Trophoblast cell (in vitro differentiated cells and primary cell): ENCODE data around the gene VPS41.
"Not testable (repeated sequence)": the region's sequence is repeated elsewhere in the genome, so short reads cannot be mapped to it uniquely, and the experiment has no call there.

Source experiments
- DNase-seq, 2 donors: peaks; one replicate each; pipeline ENCODE4 v3.0.0-alpha.2; 2016
- H2AFZ ChIP-seq: 2 replicates; pipeline ENCODE4 v1.6.1; 2013; ENCODE audit warnings: low read length, moderate library complexity, mild to moderate bottlenecking; ENCODE audit not compliant: insufficient read depth, poor library complexity
- H2AK5ac ChIP-seq: 2 replicates; pipeline ENCODE4 v1.6.1; 2013; ENCODE audit warnings: mild to moderate bottlenecking, low read length
- H2BK120ac ChIP-seq: 2 replicates; pipeline ENCODE4 v1.6.1; 2013; ENCODE audit warnings: low read length, mild to moderate bottlenecking, moderate library complexity; ENCODE audit not compliant: insufficient read depth, poor library complexity
- H2BK12ac ChIP-seq: 2 replicates; pipeline ENCODE4 v1.6.1; 2013; ENCODE audit warnings: mild to moderate bottlenecking, low read length, moderate library complexity
- H2BK5ac ChIP-seq: 2 replicates; pipeline ENCODE4 v1.6.1; 2013; ENCODE audit warnings: low read length, low read depth, moderate library complexity, mild to moderate bottlenecking; ENCODE audit not compliant: poor library complexity
- H3K14ac ChIP-seq: 2 replicates; pipeline ENCODE4 v1.6.1; 2013; ENCODE audit warnings: mild to moderate bottlenecking, low read length
- H3K18ac ChIP-seq: 2 replicates; pipeline ENCODE4 v1.6.1; 2013; ENCODE audit warnings: mild to moderate bottlenecking, low read length
- H3K23ac ChIP-seq: 2 replicates; pipeline ENCODE4 v1.6.1; 2013; ENCODE audit warnings: low read length
- H3K27ac ChIP-seq: 2 replicates; pipeline ENCODE4 v1.5.1; 2013; ENCODE audit warnings: low read depth, mild to moderate bottlenecking, inconsistent platforms, low read length, moderate library complexity
- H3K27me3 ChIP-seq: 2 replicates; pipeline ENCODE4 v1.6.1; 2013; ENCODE audit warnings: inconsistent platforms, mild to moderate bottlenecking, low read length, moderate library complexity; ENCODE audit not compliant: insufficient read depth
- H3K36me3 ChIP-seq, 2 experiments: 1 replicate in 1 of 2; 2 replicates in 1 of 2; pipeline ENCODE4 v1.6.1; 2013; ENCODE audit warnings: low read length in 2 of 2, mild to moderate bottlenecking in 2 of 2, moderate library complexity in 1 of 2; ENCODE audit not compliant: insufficient read depth in 2 of 2, control insufficient read depth in 1 of 2
- H3K4ac ChIP-seq: 2 replicates; pipeline ENCODE4 v1.6.1; 2013; ENCODE audit warnings: low read depth, mild to moderate bottlenecking, low read length, moderate library complexity
- H3K4me1 ChIP-seq, 2 experiments: 1 replicate in 1 of 2; 2 replicates in 1 of 2; pipeline ENCODE4 v1.6.1; 2013; ENCODE audit warnings: low read length in 2 of 2, mild to moderate bottlenecking in 2 of 2, moderate library complexity in 1 of 2; ENCODE audit not compliant: insufficient read depth in 2 of 2, control insufficient read depth in 1 of 2
- H3K4me2 ChIP-seq: 2 replicates; pipeline ENCODE4 v1.6.1; 2013; ENCODE audit warnings: inconsistent platforms, mild to moderate bottlenecking, low read length, moderate library complexity
- H3K4me3 ChIP-seq: 2 replicates; pipeline ENCODE4 v1.5.1; 2013; ENCODE audit warnings: mild to moderate bottlenecking, low read depth, low read length, inconsistent platforms
- H3K79me1 ChIP-seq: one replicate; pipeline ENCODE4 v1.6.1; 2013; ENCODE audit warnings: low read length
- H3K79me2 ChIP-seq: 2 replicates; pipeline ENCODE4 v1.6.1; 2013; ENCODE audit warnings: low read length, mild to moderate bottlenecking; ENCODE audit not compliant: control insufficient read depth, insufficient read depth, poor library complexity
- H3K9ac ChIP-seq: 2 replicates; pipeline ENCODE4 v1.6.1; 2013; ENCODE audit warnings: mild to moderate bottlenecking, low read length
- H3K9me3 ChIP-seq: 2 replicates; pipeline ENCODE4 v1.6.1; 2013; ENCODE audit warnings: low read depth, mild to moderate bottlenecking, control low read depth, inconsistent platforms, low read length; ENCODE audit not compliant: insufficient read depth
- H4K12ac ChIP-seq: 2 replicates; pipeline ENCODE4 v1.6.1; 2013; ENCODE audit warnings: low read depth, mild to moderate bottlenecking, low read length, moderate library complexity
- H4K8ac ChIP-seq: 2 replicates; pipeline ENCODE4 v1.6.1; 2013; ENCODE audit warnings: low read depth, mild to moderate bottlenecking, low read length, moderate library complexity
- H4K91ac ChIP-seq: one replicate; pipeline ENCODE4 v1.6.1; 2013; ENCODE audit warnings: low read depth, mild to moderate bottlenecking, low read length, moderate library complexity
- whole genome bisulfite sequencing: extraction: QIAGEN DNeasy Blood & Tissue Kit; methylation state at CpG from one replicate; pipeline ENCODE4 v1.1.7; 2013; ENCODE audit warnings: missing lambda C conversion rate; ENCODE audit not compliant: insufficient read length, insufficient coverage; ENCODE audit errors: extremely low coverage; 5-methylcytosine and 5-hydroxymethylcytosine counted together

VPS41 gene

DNA sequence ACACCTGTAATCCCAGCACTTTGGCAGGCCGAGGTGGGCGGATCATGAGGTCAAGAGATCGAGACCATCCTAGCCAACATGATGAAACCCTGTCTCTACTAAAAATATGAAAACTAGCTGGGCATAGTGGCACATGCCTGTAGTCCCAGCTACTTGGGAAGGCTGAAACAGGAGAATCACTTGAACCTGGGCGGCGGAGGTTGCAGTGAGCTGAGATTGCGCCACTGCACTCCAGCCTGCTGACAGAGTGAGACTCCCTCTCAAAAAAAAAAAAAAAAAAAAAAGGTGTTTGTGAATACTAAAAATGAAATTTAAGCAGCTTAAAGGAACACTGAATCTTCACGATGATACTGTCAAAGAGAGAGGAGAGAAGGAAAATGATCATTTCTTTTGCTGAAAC lies 54.0 kb downstream of the VPS41 start:
- not testable (repeated sequence) for H3K4me1 ChIP-seq
- WGBS, result no CpG with 5 or more reads among the region's 7 CpGs

DNA sequence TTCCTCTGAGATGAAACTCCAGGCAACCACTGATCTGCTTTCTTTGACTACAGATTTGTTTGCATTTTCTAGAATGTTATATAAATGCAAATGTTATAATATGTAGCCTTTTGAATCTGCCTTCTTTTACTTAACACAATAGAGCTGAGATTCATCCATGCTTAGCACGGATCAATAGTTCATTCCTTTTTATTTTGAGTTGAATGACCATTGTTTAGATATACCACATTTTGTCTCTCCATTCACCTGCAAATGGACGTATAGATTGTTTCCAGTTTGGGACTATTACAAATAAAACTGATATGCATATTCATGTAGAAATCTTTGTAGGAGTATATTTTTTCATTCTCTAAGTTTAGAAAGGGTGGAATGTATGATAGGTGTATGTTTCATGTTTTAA lies 57.7 kb downstream of the VPS41 start:
- Histone ChIP-seq H3K4ac (no peak overlapping the region), H3K4me1 (no peaks in the 10 kb centered on the region), H3K9ac (no peak overlapping the region), H3K9me3 (no peaks in the 10 kb centered on the region), H2AFZ (no peak overlapping the region), H4K12ac (no peak overlapping the region), H3K14ac (no peak overlapping the region), H4K8ac (no peak overlapping the region), H3K36me3 (peaks cover 0 to 2% of the 10 kb centered on the region in 2 experiments), H3K27me3 (no peaks in the 10 kb centered on the region), H3K4me2 (no peak overlapping the region), H2AK5ac (no peak overlapping the region), H4K91ac (no peak overlapping the region), H3K79me1 (no peaks in the 10 kb centered on the region), H3K79me2 (no peaks in the 10 kb centered on the region), H2BK12ac (no peak overlapping the region), H3K23ac (no peak overlapping the region), H2BK5ac (no peak overlapping the region), H2BK120ac (no peak overlapping the region), H3K27ac (no peak overlapping the region), H3K4me3 (no peak overlapping the region), H3K18ac (no peak overlapping the region)
- DNase-seq, result no peak
- no CpG with 5 or more reads among the region's 2 CpGs for WGBS

More for the DNA sequence above, 54.0 kb downstream of the VPS41 start:
- H3K18ac ChIP-seq, H2BK5ac ChIP-seq, H3K23ac ChIP-seq, H3K4ac ChIP-seq, H2AK5ac ChIP-seq, H2BK120ac ChIP-seq, H3K4me3 ChIP-seq, H3K4me2 ChIP-seq, H3K9me3 ChIP-seq, H3K14ac ChIP-seq, DNase-seq, H3K27me3 ChIP-seq, H3K36me3 ChIP-seq, H4K91ac ChIP-seq, H2AFZ ChIP-seq, H3K27ac ChIP-seq, H3K9ac ChIP-seq, H4K8ac ChIP-seq, H3K79me2 ChIP-seq, H3K79me1 ChIP-seq, H4K12ac ChIP-seq, H2BK12ac ChIP-seq: not testable (repeated sequence)

DNA sequence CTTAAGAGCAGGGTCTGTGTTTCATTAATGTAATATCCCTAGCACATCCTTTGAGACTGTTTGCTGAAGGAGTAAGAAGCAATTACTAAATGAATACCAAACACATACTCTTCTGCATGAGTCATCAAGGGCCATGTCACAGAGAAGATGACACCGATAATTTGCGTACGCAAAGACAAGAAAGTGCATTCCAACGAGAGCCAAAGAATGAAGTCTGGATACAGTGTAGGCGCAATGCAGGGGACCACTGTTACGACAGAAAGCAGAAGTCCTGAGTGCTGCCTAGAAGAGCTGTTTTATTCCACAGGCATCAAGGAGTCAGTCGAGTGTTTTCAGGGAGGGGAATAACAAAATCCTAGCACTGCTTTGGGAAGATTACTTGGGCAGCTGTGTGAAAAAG lies 62.7 kb downstream of the VPS41 start:
- Histone ChIP-seq H3K27me3 (no peaks in the 10 kb centered on the region), H3K4me3 (no peak overlapping the region), H3K4ac (no peak overlapping the region), H2AK5ac (no peak overlapping the region), H2BK5ac (no peak overlapping the region), H3K9me3 (no peaks in the 10 kb centered on the region), H3K79me2 (no peaks in the 10 kb centered on the region), H3K27ac (no peak overlapping the region), H3K36me3 (peaks cover 0 to 2% of the 10 kb centered on the region in 2 experiments), H3K79me1 (no peaks in the 10 kb centered on the region), H4K12ac (no peak overlapping the region), H3K4me2 (no peak overlapping the region), H4K91ac (no peak overlapping the region), H3K23ac (no peak overlapping the region), H4K8ac (no peak overlapping the region), H3K18ac (no peak overlapping the region), H3K14ac (no peak overlapping the region), H3K9ac (no peak overlapping the region), H2BK120ac (no peak overlapping the region), H3K4me1 (no peaks in the 10 kb centered on the region), H2AFZ (no peak overlapping the region), H2BK12ac (no peak overlapping the region)
- peak; percentile 50 to 63 for DNase-seq
- whole genome bisulfite sequencing, result no CpG with 5 or more reads among the region's 7 CpGs

DNA sequence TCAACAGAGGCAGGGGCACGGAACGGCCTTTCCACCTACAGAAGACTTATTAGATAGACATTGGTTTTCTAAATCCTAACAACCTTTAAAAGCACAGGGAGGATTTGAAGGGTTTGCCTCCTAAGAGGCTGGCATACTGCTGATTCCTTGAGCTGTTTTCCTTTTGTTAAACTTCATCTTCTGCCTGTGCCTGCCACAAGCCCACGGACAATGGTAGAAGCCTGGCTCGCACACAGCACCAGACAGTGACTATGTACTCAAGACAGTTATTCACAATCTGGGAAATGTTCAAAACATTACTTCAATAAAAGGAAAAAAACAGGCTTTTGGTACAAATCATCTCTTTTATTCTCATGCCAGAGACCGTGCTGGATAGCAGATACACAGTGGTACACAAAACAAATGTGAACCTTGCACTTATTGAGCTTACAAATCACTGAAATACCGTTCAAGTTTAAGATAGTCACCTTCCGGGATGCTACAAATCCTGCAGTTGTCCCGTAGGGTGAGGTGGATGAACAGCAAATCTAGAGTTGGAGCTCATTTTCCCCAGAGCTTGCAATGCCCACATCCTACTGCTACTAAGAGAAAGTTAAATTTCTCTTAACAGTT lies 63.9 kb downstream of the VPS41 start:
- Histone ChIP-seq H2AK5ac (no peak overlapping the region), H3K9me3 (no peaks in the 10 kb centered on the region), H3K36me3 (peaks cover 0 to 2% of the 10 kb centered on the region in 2 experiments), H3K4me2 (no peak overlapping the region), H4K8ac (no peak overlapping the region), H2BK120ac (no peak overlapping the region), H3K18ac (no peak overlapping the region), H3K4me1 (no peaks in the 10 kb centered on the region), H2BK12ac (no peak overlapping the region), H3K79me1 (no peaks in the 10 kb centered on the region), H2AFZ (no peak overlapping the region), H3K27me3 (no peaks in the 10 kb centered on the region), H3K4me3 (no peak overlapping the region), H3K9ac (no peak overlapping the region), H3K27ac (no peak overlapping the region), H3K23ac (no peak overlapping the region), H3K4ac (no peak overlapping the region), H3K14ac (no peak overlapping the region), H4K91ac (no peak overlapping the region), H4K12ac (no peak overlapping the region), H2BK5ac (no peak overlapping the region), H3K79me2 (no peaks in the 10 kb centered on the region)
- no peak for DNase-seq
- WGBS, result no CpG with 5 or more reads among the region's 8 CpGs
